WTC11 (cell line): Measurements from ENCODE around the gene ASB8. TPM values are rescaled to one million over a fixed set of nuclear protein-coding genes. Genes with fewer than 3 reads are reported as not detected.

Experiments used
- ARID4B ChIP-seq: sonication (generic); formaldehyde crosslinking; IDR thresholded peaks from 2 replicates; pipeline ENCODE4 v1.8.0; 2023; ENCODE audit warnings: missing genetic modification reagents, mild to moderate bottlenecking, borderline replicate concordance
- ATF1 ChIP-seq: sonication (generic); formaldehyde crosslinking; IDR thresholded peaks from 2 replicates; pipeline ENCODE4 v1.8.1; 2023; ENCODE audit warnings: mild to moderate bottlenecking, moderate library complexity, missing genetic modification reagents
- ATF6 ChIP-seq: sonication (generic); formaldehyde crosslinking; IDR thresholded peaks from 2 replicates; pipeline ENCODE4 v1.8.1; 2023; ENCODE audit warnings: mild to moderate bottlenecking, missing genetic modification reagents
- CREB1 ChIP-seq: sonication (generic); formaldehyde crosslinking; IDR thresholded peaks from 2 replicates; pipeline ENCODE4 v1.8.0; 2023; ENCODE audit warnings: mild to moderate bottlenecking, missing genetic modification reagents
- ESRRA ChIP-seq: sonication (generic); formaldehyde crosslinking; IDR thresholded peaks from 2 replicates; pipeline ENCODE4 v1.8.1; 2022; ENCODE audit warnings: mild to moderate bottlenecking, missing genetic modification reagents, borderline replicate concordance
- FOXJ3 ChIP-seq: sonication (generic); formaldehyde crosslinking; IDR thresholded peaks from 2 replicates; pipeline ENCODE4 v1.9.0; 2021; ENCODE audit warnings: missing genetic modification reagents, mild to moderate bottlenecking, borderline replicate concordance
- GRHL2 ChIP-seq: fragments of 250-450 bp; sonication (Bioruptor Pico); IDR thresholded peaks from 2 replicates; pipeline ENCODE4 v1.8.0; 2022; ENCODE audit warnings: mild to moderate bottlenecking, moderate library complexity; ENCODE audit not compliant: insufficient replicate concordance, severe bottlenecking
- IRF2 ChIP-seq: sonication (generic); formaldehyde crosslinking; IDR thresholded peaks from 2 replicates; pipeline ENCODE4 v1.8.0; 2022; ENCODE audit warnings: low read depth, missing genetic modification reagents, borderline replicate concordance
- NFATC4 ChIP-seq: fragments of 250-450 bp; sonication (Bioruptor Pico); IDR thresholded peaks from 2 replicates; pipeline ENCODE4 v1.9.0; 2021; ENCODE audit warnings: mild to moderate bottlenecking
- NFE2L1 ChIP-seq: sonication (generic); formaldehyde crosslinking; IDR thresholded peaks from 2 replicates; pipeline ENCODE4 v1.8.1; 2023; ENCODE audit warnings: missing genetic modification reagents
- NFYB ChIP-seq: sonication (generic); formaldehyde crosslinking; conservative IDR thresholded peaks from 2 replicates; pipeline ENCODE4 v1.8.0; 2022; ENCODE audit warnings: low read depth, missing genetic modification reagents
- OVOL2 ChIP-seq: fragments of 250-450 bp; sonication (Bioruptor Pico); IDR thresholded peaks from 2 replicates; pipeline ENCODE4 v1.9.0; 2021; ENCODE audit warnings: mild to moderate bottlenecking, borderline replicate concordance
- PRRX2 ChIP-seq: fragments of 250-450 bp; sonication (Bioruptor Pico); IDR thresholded peaks from 2 replicates; pipeline ENCODE4 v1.8.0; 2021; ENCODE audit warnings: mild to moderate bottlenecking
- RORB ChIP-seq: fragments of 250-450 bp; sonication (Bioruptor Pico); IDR thresholded peaks from 2 replicates; pipeline ENCODE4 v1.9.0; 2021; ENCODE audit warnings: mild to moderate bottlenecking
- SP1 ChIP-seq: sonication (generic); formaldehyde crosslinking; conservative IDR thresholded peaks from 2 replicates; pipeline ENCODE4 v1.8.1; 2022; ENCODE audit warnings: missing genetic modification reagents
- ZNF138 ChIP-seq: sonication (generic); formaldehyde crosslinking; conservative IDR thresholded peaks from 2 replicates; pipeline ENCODE4 v1.8.1; 2022; ENCODE audit warnings: mild to moderate bottlenecking, moderate library complexity, missing genetic modification reagents
- ZNF232 ChIP-seq: sonication (generic); formaldehyde crosslinking; IDR thresholded peaks from 2 replicates; pipeline ENCODE4 v1.8.0; 2022; ENCODE audit warnings: mild to moderate bottlenecking, missing genetic modification reagents
- ZNF396 ChIP-seq: fragments of 250-450 bp; sonication (Bioruptor Pico); IDR thresholded peaks from 2 replicates; pipeline ENCODE4 v1.8.0; 2021; ENCODE audit warnings: mild to moderate bottlenecking, moderate library complexity, borderline replicate concordance
- ZNF425 ChIP-seq: fragments of 250-450 bp; sonication (Bioruptor Pico); conservative IDR thresholded peaks from 2 replicates; pipeline ENCODE4 v1.9.0; 2021; ENCODE audit warnings: mild to moderate bottlenecking
- total RNA-seq: library from RNA; stranded (reverse); gene quantifications from 3 replicates; pipeline ENCODE4 v1.2.3, GENCODE V29; 2021
- TF ChIP-seq, protein P1 (sequence below): sonication (generic); formaldehyde crosslinking; conservative IDR thresholded peaks from 2 replicates; pipeline ENCODE4 v1.8.1; 2022; ENCODE audit warnings: mild to moderate bottlenecking, missing genetic modification reagents
- TF ChIP-seq, protein P2 (sequence below): sonication (generic); formaldehyde crosslinking; IDR thresholded peaks from 2 replicates; pipeline ENCODE4 v1.8.1; 2022; ENCODE audit warnings: low read depth, mild to moderate bottlenecking, moderate library complexity, missing genetic modification reagents, borderline replicate concordance
- TF ChIP-seq, protein P3 (sequence below): sonication (generic); formaldehyde crosslinking; IDR thresholded peaks from 2 replicates; pipeline ENCODE4 v1.8.0; 2022; ENCODE audit warnings: mild to moderate bottlenecking, missing genetic modification reagents
- TF ChIP-seq, protein P4 (sequence below): fragments of 250-450 bp; sonication (Bioruptor Pico); IDR thresholded peaks from 2 replicates; pipeline ENCODE4 v2.1.2; 2022; ENCODE audit warnings: mild to moderate bottlenecking, moderate library complexity
- TF ChIP-seq, protein P5 (sequence below): sonication (generic); formaldehyde crosslinking; IDR thresholded peaks from 2 replicates; pipeline ENCODE4 v1.8.0; 2022; ENCODE audit warnings: mild to moderate bottlenecking, missing genetic modification reagents

ASB8 gene
- total RNA-seq, 1 experiment from 2014 or later: 7.4 TPM

- TF ChIP-seq RORB (CRISPR knock-in tag): no peak
- no peak for TF ChIP-seq ATF6 (CRISPR knock-in tag)
- TF ChIP-seq ZNF425: no peak
- TF ChIP-seq IRF2: no peak
- no peak for TF ChIP-seq OVOL2
- TF ChIP-seq NFATC4 (CRISPR knock-in tag): no peak
- no peak for TF ChIP-seq ARID4B (CRISPR knock-in tag)
- TF ChIP-seq ESRRA (CRISPR knock-in tag): no peak
- TF ChIP-seq SP1: 0 out of 2 replicates have a peak, but pooled peaks have one; percentile 18
- no peak for TF ChIP-seq FOXJ3
- 0 out of 2 replicates have a peak, but pooled peaks have one; percentile 22 for TF ChIP-seq NFE2L1 (CRISPR knock-in tag)
- TF ChIP-seq GRHL2 (CRISPR knock-in tag): no peak
- TF ChIP-seq, protein P1, sequence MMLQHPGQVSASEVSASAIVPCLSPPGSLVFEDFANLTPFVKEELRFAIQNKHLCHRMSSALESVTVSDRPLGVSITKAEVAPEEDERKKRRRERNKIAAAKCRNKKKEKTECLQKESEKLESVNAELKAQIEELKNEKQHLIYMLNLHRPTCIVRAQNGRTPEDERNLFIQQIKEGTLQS (CRISPR knock-in tag): no peak
- TF ChIP-seq CREB1 (CRISPR knock-in tag): no peak
- no peak for TF ChIP-seq ATF1 (CRISPR knock-in tag)
- TF ChIP-seq ZNF232 (CRISPR knock-in tag): no peak
- TF ChIP-seq, protein P2, sequence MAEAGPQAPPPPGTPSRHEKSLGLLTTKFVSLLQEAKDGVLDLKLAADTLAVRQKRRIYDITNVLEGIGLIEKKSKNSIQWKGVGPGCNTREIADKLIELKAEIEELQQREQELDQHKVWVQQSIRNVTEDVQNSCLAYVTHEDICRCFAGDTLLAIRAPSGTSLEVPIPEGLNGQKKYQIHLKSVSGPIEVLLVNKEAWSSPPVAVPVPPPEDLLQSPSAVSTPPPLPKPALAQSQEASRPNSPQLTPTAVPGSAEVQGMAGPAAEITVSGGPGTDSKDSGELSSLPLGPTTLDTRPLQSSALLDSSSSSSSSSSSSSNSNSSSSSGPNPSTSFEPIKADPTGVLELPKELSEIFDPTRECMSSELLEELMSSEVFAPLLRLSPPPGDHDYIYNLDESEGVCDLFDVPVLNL: no peak
- TF ChIP-seq, protein P3, sequence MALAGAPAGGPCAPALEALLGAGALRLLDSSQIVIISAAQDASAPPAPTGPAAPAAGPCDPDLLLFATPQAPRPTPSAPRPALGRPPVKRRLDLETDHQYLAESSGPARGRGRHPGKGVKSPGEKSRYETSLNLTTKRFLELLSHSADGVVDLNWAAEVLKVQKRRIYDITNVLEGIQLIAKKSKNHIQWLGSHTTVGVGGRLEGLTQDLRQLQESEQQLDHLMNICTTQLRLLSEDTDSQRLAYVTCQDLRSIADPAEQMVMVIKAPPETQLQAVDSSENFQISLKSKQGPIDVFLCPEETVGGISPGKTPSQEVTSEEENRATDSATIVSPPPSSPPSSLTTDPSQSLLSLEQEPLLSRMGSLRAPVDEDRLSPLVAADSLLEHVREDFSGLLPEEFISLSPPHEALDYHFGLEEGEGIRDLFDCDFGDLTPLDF: no peak
- TF ChIP-seq PRRX2 (CRISPR knock-in tag): no peak
- TF ChIP-seq ZNF396: no peak
- TF ChIP-seq NFYB (CRISPR knock-in tag): no peak
- TF ChIP-seq ZNF138 (CRISPR knock-in tag): no peak
- TF ChIP-seq, protein P4, sequence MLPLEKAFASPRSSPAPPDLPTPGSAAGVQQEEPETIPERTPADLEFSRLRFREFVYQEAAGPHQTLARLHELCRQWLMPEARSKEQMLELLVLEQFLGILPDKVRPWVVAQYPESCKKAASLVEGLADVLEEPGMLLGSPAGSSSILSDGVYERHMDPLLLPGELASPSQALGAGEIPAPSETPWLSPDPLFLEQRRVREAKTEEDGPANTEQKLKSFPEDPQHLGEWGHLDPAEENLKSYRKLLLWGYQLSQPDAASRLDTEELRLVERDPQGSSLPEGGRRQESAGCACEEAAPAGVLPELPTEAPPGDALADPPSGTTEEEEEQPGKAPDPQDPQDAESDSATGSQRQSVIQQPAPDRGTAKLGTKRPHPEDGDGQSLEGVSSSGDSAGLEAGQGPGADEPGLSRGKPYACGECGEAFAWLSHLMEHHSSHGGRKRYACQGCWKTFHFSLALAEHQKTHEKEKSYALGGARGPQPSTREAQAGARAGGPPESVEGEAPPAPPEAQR (CRISPR knock-in tag): no peak
- TF ChIP-seq, protein P5, sequence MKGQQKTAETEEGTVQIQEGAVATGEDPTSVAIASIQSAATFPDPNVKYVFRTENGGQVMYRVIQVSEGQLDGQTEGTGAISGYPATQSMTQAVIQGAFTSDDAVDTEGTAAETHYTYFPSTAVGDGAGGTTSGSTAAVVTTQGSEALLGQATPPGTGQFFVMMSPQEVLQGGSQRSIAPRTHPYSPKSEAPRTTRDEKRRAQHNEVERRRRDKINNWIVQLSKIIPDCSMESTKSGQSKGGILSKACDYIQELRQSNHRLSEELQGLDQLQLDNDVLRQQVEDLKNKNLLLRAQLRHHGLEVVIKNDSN (CRISPR knock-in tag): no peak
These were observed 38.1 kb downstream of the ASB8 start, which contains the start of gene PFKM (continued) for GRCh38 chr12:48119078-48119833.
